Stimulated activated memory B cell treated with anti-CD40 and anti-IgM and Interleukin-4, amounts not matched to agents 10 μg/mL and 1 μg/mL and 100 μg/mL, for 72 hours (primary cell): ENCODE results near the gene CAND1.
"Not testable (repeated sequence)": the region's sequence is repeated elsewhere in the genome, so short reads cannot be mapped to it uniquely, and the experiment has no call there.

Experiments
- ATAC-seq: fragments of 150-1000 bp; cut with Tn5 transposase; 2 replicates; pipeline ENCODE4 v1.10.0; 2021
- H3K27ac Mint-ChIP-seq: one replicate; pipeline ENCODE4 v1.8.0; 2022; ENCODE audit warnings: mild to moderate bottlenecking, mixed read lengths
- H3K27me3 Mint-ChIP-seq: one replicate; pipeline ENCODE4 v1.8.0; 2022; ENCODE audit warnings: mixed read lengths
- H3K36me3 Mint-ChIP-seq: one replicate; pipeline ENCODE4 v1.8.0; 2022; ENCODE audit warnings: mixed read lengths
- H3K4me1 Mint-ChIP-seq: one replicate; pipeline ENCODE4 v1.8.0; 2022; ENCODE audit warnings: mixed read lengths
- H3K4me3 Mint-ChIP-seq: one replicate; pipeline ENCODE4 v1.8.0; 2022; ENCODE audit warnings: mild to moderate bottlenecking, moderate library complexity, mixed read lengths
- H3K9me3 Mint-ChIP-seq: one replicate; pipeline ENCODE4 v1.8.0; 2022; ENCODE audit warnings: mixed read lengths

Gene CAND1

DNA sequence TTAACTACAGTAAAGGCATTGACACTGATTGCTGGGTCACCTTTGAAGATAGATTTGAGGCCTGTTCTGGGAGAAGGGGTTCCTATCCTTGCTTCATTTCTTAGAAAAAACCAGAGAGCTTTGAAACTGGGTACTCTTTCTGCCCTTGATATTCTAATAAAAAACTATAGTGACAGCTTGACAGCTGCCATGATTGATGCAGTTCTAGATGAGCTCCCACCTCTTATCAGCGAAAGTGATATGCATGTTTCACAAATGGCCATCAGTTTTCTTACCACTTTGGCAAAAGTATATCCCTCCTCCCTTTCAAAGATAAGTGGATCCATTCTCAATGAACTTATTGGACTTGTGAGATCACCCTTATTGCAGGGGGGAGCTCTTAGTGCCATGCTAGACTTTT is 36.4 kb downstream of the CAND1 start:
- H3K9me3 Mint-ChIP-seq = no peaks in the 10 kb centered on the region
- H3K4me3 Mint-ChIP-seq = no peak overlapping the region
- H3K27ac Mint-ChIP-seq = no peak overlapping the region
- ATAC-seq = no peak
- no peaks in the 10 kb centered on the region for H3K4me1 Mint-ChIP-seq
- H3K36me3 Mint-ChIP-seq = peaks cover 51% of the 10 kb centered on the region
- H3K27me3 Mint-ChIP-seq = no peaks in the 10 kb centered on the region

DNA sequence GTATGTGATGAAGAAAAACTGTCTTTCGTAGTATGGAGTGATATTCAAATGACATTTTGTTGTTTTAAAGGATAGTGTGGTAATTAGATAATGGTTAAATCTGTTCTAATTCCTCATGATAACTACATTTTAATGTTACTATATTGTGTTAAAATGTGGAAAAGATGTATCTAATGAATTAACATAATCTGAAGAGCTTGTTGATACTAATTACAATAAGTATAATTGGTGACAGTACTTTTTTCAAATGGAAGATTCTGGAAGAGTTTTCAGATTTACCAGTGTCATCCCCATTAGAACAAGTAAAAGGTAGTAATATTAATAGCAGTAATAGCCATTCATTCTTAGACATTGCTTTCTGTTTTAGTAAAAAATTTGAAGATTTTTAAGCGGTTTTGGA is 37.6 kb downstream of the CAND1 start:
- H3K27ac Mint-ChIP-seq = no peak overlapping the region
- H3K36me3 Mint-ChIP-seq = peaks cover 54% of the 10 kb centered on the region
- no peak for ATAC-seq
- H3K27me3 Mint-ChIP-seq = no peaks in the 10 kb centered on the region
- H3K4me3 Mint-ChIP-seq = no peak overlapping the region
- no peaks in the 10 kb centered on the region for H3K9me3 Mint-ChIP-seq
- no peaks in the 10 kb centered on the region for H3K4me1 Mint-ChIP-seq

DNA sequence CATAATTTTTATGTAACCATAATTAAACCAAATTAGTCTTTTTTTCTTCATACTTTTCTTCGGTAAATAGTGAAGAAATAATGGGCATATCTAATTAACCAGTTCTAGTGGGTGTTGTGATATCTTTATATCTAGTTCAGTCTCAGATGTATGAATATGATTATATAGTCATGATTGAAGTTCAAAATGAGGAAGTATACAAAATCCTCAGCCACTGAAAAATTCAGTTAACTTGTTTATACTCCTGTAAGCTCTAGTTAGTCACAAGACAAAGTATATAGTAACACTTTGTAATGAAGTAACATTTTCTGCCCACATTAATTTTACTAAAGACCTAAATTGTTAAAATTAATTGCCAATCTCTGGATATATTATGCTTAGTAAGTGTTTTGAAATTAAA is 46.5 kb downstream of the CAND1 start:
- ATAC-seq = no peak
- Mint-ChIP-seq H3K4me1 (peaks cover 10% of the 10 kb centered on the region), H3K4me3 (no peak overlapping the region), H3K36me3 (peaks cover 36% of the 10 kb centered on the region), H3K9me3 (no peaks in the 10 kb centered on the region), H3K27ac (no peak overlapping the region), H3K27me3 (no peaks in the 10 kb centered on the region)

DNA sequence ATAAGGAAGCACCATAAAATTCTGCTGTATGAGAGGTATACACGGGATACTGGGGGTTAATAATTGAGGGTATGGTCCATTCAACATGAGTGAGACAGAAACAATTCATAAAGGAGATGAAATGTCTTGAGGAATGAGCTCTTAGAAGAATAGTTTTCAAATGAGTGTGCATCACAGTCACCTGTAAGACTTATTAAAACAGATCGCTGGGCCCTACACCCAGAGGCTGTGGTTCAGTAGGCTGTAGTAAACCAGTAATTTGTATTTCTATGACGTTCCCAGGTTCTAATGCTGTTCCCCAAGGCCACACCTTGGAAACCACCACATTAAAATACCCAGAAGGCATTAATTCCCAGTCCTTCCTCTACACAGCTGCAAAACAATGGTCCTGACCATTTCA is 49.6 kb downstream of the CAND1 start:
- H3K27me3 Mint-ChIP-seq = no peaks in the 10 kb centered on the region
- no peaks in the 10 kb centered on the region for H3K9me3 Mint-ChIP-seq
- no peak for ATAC-seq
- peaks cover 36% of the 10 kb centered on the region for H3K36me3 Mint-ChIP-seq
- peaks cover 18% of the 10 kb centered on the region for H3K4me1 Mint-ChIP-seq
- no peak overlapping the region for H3K27ac Mint-ChIP-seq
- H3K4me3 Mint-ChIP-seq = no peak overlapping the region

DNA sequence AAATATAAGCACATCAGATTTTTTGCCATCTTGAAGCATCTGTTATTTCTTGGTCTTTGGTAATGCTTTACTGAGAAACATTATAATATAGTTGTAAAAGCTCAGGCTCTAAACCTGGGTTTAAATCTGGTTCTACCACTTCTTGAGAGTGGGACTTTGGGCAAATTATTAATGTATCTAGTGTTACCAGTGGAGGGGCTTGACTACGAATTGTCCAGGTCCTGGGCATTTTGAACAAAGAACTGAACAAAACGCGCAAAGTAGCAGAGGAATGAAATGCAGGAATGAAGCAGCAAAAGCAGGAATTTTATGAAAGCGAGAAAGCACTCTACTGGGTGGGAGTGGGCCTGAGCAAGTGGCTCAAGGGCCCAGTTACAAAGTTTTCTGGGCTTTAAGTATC is 50.8 kb downstream of the CAND1 start:
- Mint-ChIP-seq H3K36me3 (peaks cover 36% of the 10 kb centered on the region), H3K4me1 (peaks cover 18% of the 10 kb centered on the region), H3K4me3 (no peak overlapping the region), H3K27me3 (no peaks in the 10 kb centered on the region), H3K27ac (peak overlapping the region; percentile 88), H3K9me3 (no peaks in the 10 kb centered on the region)
- no peak for ATAC-seq

DNA sequence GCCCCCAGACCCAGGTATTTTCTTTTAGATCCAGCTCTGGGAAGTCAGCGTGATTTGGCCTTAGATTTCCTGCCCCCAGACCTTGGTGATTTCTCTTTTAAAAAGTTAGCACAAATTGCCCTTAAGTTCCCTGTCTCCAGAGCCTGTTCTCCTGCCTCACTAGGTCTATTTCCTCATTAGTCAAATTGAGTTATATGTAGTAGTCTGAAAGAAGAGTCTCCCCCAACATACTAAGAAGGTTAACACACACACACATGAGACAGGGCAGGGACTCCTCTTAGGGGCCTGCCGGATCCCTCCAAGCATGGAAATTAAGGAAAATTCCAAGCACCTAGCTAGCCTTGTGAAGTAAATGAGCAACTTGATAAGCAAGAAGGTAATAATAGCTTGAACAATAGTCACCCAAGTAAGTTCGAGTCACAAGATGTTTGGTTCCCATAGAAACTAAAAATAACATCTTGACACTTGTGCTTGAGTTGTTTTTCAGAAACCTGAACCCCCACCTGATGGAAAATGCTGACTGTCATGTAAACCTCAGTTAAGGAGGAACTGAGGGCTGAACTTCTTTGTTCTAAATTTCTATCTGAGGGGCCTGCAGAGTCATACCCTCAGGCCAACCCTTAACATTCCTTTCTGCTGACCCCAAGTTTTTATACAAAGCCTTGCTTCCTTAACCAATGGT is 51.6 kb downstream of the CAND1 start:
- peak; percentile 75 for ATAC-seq
- H3K4me3 Mint-ChIP-seq = no peak overlapping the region
- H3K27me3 Mint-ChIP-seq = no peaks in the 10 kb centered on the region
- H3K36me3 Mint-ChIP-seq = peaks cover 36% of the 10 kb centered on the region
- no peaks in the 10 kb centered on the region for H3K9me3 Mint-ChIP-seq
- H3K27ac Mint-ChIP-seq = peak overlapping the region; percentile 88
- H3K4me1 Mint-ChIP-seq = peaks cover 18% of the 10 kb centered on the region

DNA sequence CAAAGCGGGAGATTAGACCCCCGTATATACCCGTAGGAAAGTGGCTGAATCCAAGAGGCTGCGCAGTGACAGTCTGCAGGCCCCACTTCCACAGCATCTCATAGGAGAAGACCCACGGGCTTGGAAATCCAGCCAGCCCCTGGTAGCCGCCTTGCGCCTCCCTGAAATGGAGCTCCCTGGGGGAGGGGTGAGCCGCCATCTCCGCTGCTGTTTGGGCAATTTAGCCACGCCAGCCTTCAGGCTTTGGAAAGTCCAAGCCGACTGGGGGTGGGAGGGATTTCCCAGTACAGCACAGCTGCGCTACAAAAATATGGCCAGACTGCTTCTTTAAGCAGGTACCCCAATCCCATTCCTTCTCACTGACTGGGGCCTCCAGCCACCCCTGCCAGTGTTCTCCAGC is 53.4 kb downstream of the CAND1 start:
- Mint-ChIP-seq H3K27ac (no peak overlapping the region), H3K27me3 (no peaks in the 10 kb centered on the region), H3K9me3 (no peaks in the 10 kb centered on the region), H3K36me3 (peaks cover 30% of the 10 kb centered on the region), H3K4me1 (peaks cover 18% of the 10 kb centered on the region), H3K4me3 (no peak overlapping the region)
- no peak for ATAC-seq

DNA sequence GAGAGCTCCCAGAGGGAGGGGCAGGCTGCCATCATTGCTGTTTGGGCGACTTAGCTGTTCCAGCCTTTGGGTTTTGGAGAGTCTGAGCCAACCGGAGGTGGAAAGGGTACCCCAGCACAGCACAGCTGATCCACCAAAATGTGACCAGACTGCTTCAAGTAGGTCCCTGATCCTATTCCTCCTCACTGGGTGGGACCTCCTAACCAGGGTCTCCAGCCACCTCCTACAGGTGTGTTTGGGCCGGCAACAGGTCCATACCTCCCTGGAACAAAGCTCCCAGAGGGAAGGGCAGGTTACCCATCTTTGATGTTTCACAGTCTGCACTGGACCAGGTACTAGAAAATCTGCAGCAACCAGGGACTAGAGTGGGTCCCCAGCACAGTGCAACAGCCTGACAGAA is 53.8 kb downstream of the CAND1 start:
- H3K27ac Mint-ChIP-seq = no peak overlapping the region

DNA sequence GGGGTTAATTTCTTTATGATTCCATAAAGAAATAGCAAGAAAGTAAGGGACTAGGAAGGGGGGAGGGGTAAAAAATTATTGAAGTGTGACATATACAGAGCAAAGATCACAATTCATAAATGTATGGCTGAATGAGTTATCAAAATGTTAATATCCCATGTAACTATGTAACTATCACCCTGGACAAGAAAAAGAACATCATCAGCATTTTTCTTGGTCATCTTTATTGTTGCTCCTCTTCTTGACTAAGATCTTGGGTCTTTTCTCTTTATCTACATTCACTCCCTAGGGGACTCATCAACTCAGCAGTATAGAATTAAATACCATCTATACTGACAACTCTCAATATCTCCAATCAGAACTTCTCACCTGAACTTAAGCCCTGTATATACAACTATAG is 57.5 kb downstream of the CAND1 start:
- no peaks in the 10 kb centered on the region for H3K27me3 Mint-ChIP-seq
- no peaks in the 10 kb centered on the region for H3K4me1 Mint-ChIP-seq
- H3K4me3 Mint-ChIP-seq = no peak overlapping the region
- H3K27ac Mint-ChIP-seq = no peak overlapping the region
- ATAC-seq = no peak
- no peaks in the 10 kb centered on the region for H3K9me3 Mint-ChIP-seq
- peaks cover 12% of the 10 kb centered on the region for H3K36me3 Mint-ChIP-seq

More for the DNA sequence above, 53.8 kb downstream of the CAND1 start:
- ATAC-seq = no peak
- Mint-ChIP-seq H3K4me1 (peaks cover 18% of the 10 kb centered on the region), H3K27me3 (no peaks in the 10 kb centered on the region), H3K9me3 (no peaks in the 10 kb centered on the region), H3K36me3 (peaks cover 30% of the 10 kb centered on the region), H3K4me3 (no peak overlapping the region)

DNA sequence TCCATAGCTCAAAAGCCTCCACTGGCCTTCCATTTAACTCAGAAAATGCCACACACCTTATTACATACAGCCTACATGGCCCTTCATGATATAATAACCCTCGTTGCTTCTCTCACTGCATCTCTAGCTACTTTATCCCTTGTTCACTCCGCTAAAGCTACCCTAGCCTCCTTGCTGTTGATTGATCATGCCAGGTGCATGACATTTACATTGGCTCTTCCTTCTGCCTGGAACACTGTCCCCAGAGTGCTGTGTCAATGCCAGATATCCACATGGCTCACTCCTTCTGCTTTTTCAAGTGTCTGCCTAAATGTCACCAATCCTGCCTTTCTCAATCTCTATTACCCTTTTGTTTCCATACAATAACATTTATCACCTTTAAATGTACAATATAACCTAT is 58.3 kb downstream of the CAND1 start:
- no peak for ATAC-seq
- Mint-ChIP-seq H3K36me3 (peaks cover 5% of the 10 kb centered on the region), H3K4me1 (no peaks in the 10 kb centered on the region), H3K27ac (no peak overlapping the region), H3K9me3 (no peaks in the 10 kb centered on the region), H3K4me3 (no peak overlapping the region), H3K27me3 (no peaks in the 10 kb centered on the region)

DNA sequence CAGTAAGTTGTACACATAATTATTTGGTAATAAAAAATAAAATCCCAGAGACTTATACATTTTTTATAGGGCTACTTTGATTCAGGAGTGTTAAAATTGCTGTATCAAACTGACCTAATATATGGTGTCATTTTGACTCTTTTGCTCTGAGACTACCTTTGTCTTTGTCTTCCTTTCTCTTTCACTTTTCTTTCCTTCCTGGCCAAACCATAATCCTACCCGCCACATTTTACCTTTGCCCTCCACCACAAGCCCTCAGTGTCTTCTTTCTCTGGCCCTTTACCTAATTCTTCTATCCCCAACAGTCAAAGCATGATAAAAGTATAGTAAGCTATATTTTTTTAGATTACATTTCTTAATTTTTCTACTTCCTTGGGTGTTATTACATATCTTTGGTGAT is 62.0 kb downstream of the CAND1 start:
- no peaks in the 10 kb centered on the region for H3K36me3 Mint-ChIP-seq

DNA sequence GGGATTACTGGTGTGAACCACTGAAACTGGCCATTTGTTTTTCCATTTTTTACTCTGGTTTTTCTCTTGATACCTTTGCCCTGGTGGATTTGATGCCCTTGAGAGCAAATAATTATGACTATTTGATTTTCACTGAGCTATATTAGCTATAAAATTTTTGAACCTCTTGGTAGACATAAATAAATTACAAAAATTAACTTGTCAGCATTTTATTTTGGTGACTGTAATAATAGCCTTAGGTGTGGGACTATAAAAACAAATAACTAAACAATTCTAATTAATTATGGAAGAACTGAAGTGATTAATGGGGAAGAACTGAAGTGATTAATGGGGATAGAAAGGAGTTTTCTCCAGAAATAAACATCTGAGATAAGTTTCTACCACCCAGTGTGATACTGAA is 62.7 kb downstream of the CAND1 start:
- H3K27me3 Mint-ChIP-seq = no peaks in the 10 kb centered on the region
- H3K27ac Mint-ChIP-seq = no peak overlapping the region
- no peak for ATAC-seq

More for the DNA sequence above, 62.0 kb downstream of the CAND1 start:
- Mint-ChIP-seq H3K9me3 (peaks cover 3% of the 10 kb centered on the region), H3K27me3 (no peaks in the 10 kb centered on the region), H3K27ac (no peak overlapping the region), H3K4me1 (no peaks in the 10 kb centered on the region), H3K4me3 (no peak overlapping the region)
- ATAC-seq = no peak

DNA sequence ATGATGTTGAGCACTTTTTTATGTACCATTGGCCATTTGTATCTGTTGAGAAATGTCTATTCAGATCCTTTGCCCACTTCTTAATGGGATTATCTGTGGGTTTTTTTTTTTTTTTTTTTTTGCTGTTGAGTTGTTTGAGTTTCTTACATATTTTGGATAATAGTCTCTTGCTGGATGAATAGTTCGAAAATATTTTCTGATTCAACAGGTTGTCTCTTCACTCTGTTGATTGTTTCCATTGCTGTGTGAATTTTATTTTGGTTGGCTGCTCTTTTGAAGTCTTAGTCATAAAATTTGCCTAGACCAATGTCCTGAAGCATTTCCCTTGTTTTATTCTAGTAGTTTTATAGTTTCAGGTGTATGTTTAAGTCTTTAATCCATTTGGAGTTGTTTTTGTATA is 64.5 kb downstream of the CAND1 start:
- no peaks in the 10 kb centered on the region for H3K4me1 Mint-ChIP-seq
- H3K9me3 Mint-ChIP-seq = peaks cover 10% of the 10 kb centered on the region
- H3K4me3 Mint-ChIP-seq = no peak overlapping the region
- H3K27me3 Mint-ChIP-seq = no peaks in the 10 kb centered on the region
- no peak overlapping the region for H3K27ac Mint-ChIP-seq
- H3K36me3 Mint-ChIP-seq = peaks cover 10% of the 10 kb centered on the region
- ATAC-seq = no peak

More for the DNA sequence above, 62.7 kb downstream of the CAND1 start:
- Mint-ChIP-seq H3K9me3 (peaks cover 3% of the 10 kb centered on the region), H3K36me3 (no peaks in the 10 kb centered on the region), H3K4me3 (no peak overlapping the region), H3K4me1 (no peaks in the 10 kb centered on the region)

DNA sequence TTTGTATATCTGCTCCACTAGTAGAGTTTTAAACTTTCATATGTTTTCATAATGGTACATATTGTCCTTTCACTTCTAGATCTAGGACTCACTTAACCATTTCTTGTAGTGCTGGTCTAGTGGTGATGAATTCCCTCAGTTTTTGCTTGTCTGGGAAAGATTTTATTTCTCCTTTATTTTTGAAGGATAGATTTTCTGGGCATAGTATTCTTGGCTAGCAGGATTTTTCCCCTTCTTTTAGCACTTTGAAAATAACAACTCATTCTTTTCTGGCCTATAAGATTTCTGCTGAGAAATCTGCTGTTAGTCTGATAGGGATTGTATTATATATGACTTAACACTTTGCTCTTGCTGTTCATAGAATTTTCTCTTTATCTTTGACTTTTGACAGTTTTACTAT is 69.3 kb downstream of the CAND1 start:
- Mint-ChIP-seq H3K4me3 (no peak overlapping the region), H3K36me3 (peaks cover 26% of the 10 kb centered on the region), H3K27ac (no peak overlapping the region), H3K27me3 (no peaks in the 10 kb centered on the region), H3K4me1 (no peaks in the 10 kb centered on the region), H3K9me3 (peaks cover 15% of the 10 kb centered on the region)
- no peak for ATAC-seq

DNA sequence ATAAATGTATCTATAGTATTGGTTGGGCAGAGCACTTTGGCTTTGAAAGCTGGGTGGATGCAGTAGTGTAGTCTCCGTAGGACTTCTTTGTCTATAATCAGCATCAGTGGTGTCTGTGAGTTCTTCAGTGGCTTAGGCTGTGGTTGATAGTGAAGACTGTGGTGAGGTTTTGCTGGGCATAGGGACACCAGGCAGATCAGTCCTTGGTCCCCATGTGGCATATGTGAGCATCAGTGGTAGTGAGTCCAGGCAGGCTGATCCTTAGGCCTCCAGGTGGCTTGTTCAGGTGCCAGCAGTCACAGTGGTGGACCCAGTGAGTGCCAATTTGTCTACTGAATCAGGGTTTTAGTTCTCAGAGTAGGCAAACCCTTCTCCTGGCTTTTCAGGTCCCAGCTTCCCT is 70.4 kb downstream of the CAND1 start:
- ATAC-seq = no peak
- Mint-ChIP-seq H3K36me3 (peaks cover 26% of the 10 kb centered on the region), H3K27ac (no peak overlapping the region), H3K9me3 (peaks cover 15% of the 10 kb centered on the region), H3K4me1 (no peaks in the 10 kb centered on the region), H3K27me3 (no peaks in the 10 kb centered on the region), H3K4me3 (no peak overlapping the region)

DNA sequence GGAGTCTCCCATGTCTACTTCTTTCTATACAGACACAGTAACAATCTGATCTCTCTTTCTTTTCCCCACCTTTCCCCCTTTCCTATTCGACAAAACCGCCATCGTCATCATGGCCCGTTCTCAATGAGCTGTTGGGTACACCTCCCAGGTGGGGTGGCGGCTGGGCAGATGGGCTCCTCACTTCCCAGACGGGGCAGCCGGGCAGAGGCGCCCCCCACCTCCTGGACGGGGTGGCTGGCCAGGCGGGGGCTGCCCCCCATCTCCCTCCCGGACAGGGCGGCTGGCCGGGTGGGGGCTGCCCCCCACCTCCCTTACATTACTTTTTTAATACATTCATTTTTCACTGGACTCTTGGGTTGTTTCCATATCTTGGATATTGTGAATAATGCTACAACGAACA is 71.9 kb downstream of the CAND1 start:
- H3K27me3 Mint-ChIP-seq, H3K27ac Mint-ChIP-seq, H3K4me3 Mint-ChIP-seq, H3K4me1 Mint-ChIP-seq, ATAC-seq: not testable (repeated sequence)
- peaks cover 17% of the 10 kb centered on the region for H3K9me3 Mint-ChIP-seq
- peaks cover 26% of the 10 kb centered on the region for H3K36me3 Mint-ChIP-seq
